ENCODE data around the gene NR3C2.

- TF ChIP-seq PBX3 (IDR thresholded peaks at IDR 0.05; ENCODE audit: insufficient replicate concordance, low read depth, low read length) (no peak), NFYB (IDR thresholded peaks at IDR 0.05; ENCODE audit: insufficient read depth, low read depth, low read length) (no peak), SMAD5 (IDR thresholded peaks at IDR 0.05; ENCODE audit: low read depth) (no peak)
These were observed 35.1 kb upstream of the NR3C2 start for GRCh38 chr4:148477276-148477675.
